Chondrocyte (in vitro differentiated cells): ENCODE measurements around the gene ALDOB. TPM values are rescaled to one million over a fixed set of nuclear protein-coding genes. Genes with fewer than 3 reads are reported as not detected.

Source experiments
- DNase-seq: peaks from one replicate; pipeline ENCODE4 v3.0.0; 2021; ENCODE audit warnings: mixed read lengths, low spot score
- H3K27ac Mint-ChIP-seq: one replicate; pipeline ENCODE4 v1.8.0; 2021; ENCODE audit warnings: mild to moderate bottlenecking, moderate library complexity, mixed read lengths; ENCODE audit not compliant: unreplicated experiment
- H3K27me3 Mint-ChIP-seq: 2 replicates; pipeline ENCODE4 v1.8.0; 2021; ENCODE audit warnings: low read depth, mixed read lengths
- H3K36me3 Mint-ChIP-seq: 2 replicates; pipeline ENCODE4 v1.8.0; 2021; ENCODE audit warnings: low read depth, mixed read lengths
- H3K4me1 Mint-ChIP-seq: 2 replicates; pipeline ENCODE4 v1.8.0; 2021; ENCODE audit warnings: low read depth, mild to moderate bottlenecking, mixed read lengths
- H3K4me3 Mint-ChIP-seq: one replicate; pipeline ENCODE4 v1.8.0; 2021; ENCODE audit warnings: mild to moderate bottlenecking, moderate library complexity, mixed read lengths; ENCODE audit not compliant: unreplicated experiment
- H3K9me3 Mint-ChIP-seq: 2 replicates; pipeline ENCODE4 v1.8.0; 2021; ENCODE audit warnings: low read depth, mixed read lengths
- total RNA-seq: library from RNA; stranded (reverse); gene quantifications from 3 replicates; pipeline ENCODE4 v1.2.1, GENCODE V29; 2021
- TF ChIP-seq, protein P1 (sequence below): fragments of 200-600 bp; sonication (generic); IDR thresholded peaks from 2 replicates; pipeline ENCODE4 v1.5.0; 2021; ENCODE audit warnings: antibody characterized with exemption, mild to moderate bottlenecking, moderate library complexity

ALDOB gene
- total RNA-seq, 1 donor from 2014 or later: 0.25 TPM

DNA sequence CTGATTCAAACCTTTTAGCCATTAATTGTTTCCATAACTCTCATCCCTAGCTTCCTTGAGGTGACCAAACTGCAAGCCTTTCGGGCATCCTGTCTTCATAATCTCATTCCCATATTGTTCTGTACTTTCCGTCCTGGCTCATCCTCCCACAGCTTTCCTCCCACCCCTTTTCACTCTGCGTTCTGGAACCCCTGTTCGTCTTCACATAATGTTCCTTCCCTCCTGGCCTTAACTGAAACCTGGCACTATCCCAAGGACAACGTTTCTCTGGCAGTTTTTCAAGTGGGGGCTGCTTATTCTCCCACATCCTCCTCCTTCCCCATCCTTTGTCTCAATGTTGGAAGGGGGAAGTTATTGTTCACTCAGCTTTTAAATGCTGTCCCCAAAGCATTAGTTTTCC, 35.5 kb downstream of the ALDOB start:
- H3K9me3 Mint-ChIP-seq: peaks cover 37% of the 10 kb centered on the region
- no peaks in the 10 kb centered on the region for H3K27me3 Mint-ChIP-seq
- H3K4me1 Mint-ChIP-seq: peaks cover 54% of the 10 kb centered on the region
- DNase-seq: no peak
- TF ChIP-seq, protein P1, sequence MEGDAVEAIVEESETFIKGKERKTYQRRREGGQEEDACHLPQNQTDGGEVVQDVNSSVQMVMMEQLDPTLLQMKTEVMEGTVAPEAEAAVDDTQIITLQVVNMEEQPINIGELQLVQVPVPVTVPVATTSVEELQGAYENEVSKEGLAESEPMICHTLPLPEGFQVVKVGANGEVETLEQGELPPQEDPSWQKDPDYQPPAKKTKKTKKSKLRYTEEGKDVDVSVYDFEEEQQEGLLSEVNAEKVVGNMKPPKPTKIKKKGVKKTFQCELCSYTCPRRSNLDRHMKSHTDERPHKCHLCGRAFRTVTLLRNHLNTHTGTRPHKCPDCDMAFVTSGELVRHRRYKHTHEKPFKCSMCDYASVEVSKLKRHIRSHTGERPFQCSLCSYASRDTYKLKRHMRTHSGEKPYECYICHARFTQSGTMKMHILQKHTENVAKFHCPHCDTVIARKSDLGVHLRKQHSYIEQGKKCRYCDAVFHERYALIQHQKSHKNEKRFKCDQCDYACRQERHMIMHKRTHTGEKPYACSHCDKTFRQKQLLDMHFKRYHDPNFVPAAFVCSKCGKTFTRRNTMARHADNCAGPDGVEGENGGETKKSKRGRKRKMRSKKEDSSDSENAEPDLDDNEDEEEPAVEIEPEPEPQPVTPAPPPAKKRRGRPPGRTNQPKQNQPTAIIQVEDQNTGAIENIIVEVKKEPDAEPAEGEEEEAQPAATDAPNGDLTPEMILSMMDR: no peak
- H3K27ac Mint-ChIP-seq: peak overlapping the region; percentile 8
- H3K36me3 Mint-ChIP-seq: peaks cover 52% of the 10 kb centered on the region
- peak overlapping the region; percentile 100 for H3K4me3 Mint-ChIP-seq

DNA sequence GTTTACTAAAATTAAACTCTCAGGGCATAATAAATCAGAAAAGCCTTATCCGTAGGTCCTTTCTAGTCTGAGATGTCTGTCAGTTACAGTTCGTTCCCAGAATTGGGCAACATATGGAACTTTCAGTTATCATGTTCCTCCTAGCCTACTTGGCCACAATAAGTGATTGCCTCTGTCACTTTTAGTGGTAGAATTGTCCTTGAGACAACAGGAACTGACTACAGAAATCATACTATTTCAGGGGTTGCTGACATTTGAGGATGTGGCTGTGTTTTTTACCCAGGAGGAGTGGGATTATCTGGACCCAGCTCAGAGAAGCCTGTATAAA, 36.0 kb downstream of the ALDOB start:
- peak overlapping the region; percentile 100 for H3K4me3 Mint-ChIP-seq
- peaks cover 47% of the 10 kb centered on the region for H3K36me3 Mint-ChIP-seq
- TF ChIP-seq, protein P1: no peak
- H3K27me3 Mint-ChIP-seq: no peaks in the 10 kb centered on the region
- peaks cover 32% of the 10 kb centered on the region for H3K9me3 Mint-ChIP-seq
- no peak for DNase-seq
- peak overlapping the region; percentile 100 for H3K27ac Mint-ChIP-seq
- peaks cover 54% of the 10 kb centered on the region for H3K4me1 Mint-ChIP-seq

DNA sequence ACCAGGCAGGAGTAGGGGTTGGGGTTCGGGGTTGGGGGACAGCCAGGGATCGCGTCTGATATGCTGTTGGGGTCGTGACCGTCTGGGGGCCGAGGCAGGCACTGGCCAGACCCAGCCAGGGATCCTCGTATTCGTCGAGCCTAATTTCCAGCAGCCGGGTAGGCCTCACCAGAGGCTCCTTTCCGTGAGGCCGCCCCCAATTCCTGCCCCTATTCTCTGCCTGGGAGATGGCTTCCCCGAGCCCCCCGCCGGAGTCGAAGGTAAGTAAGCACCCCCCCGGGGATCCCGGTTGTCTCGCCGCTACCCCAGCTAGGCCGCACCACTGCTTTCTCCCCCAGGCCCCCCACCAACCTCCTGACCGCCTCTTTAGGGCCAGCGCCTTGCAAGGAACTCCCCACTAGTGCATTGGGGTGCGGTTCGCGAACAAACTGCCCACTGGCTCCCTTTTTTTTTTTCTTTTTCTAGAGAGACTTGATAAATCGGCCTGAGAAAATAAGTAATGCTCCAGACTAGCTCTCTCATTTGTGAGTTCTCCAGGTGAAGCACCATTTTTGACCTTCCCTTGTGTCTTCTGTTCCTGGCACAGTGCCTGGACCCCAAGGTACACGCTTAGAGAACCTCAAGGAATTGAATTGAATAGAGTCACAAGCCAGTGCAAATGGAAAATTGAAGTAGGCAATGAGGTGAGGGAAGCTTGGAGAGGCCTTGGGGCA, 36.5 kb downstream of the ALDOB start:
- Mint-ChIP-seq H3K27me3 (no peaks in the 10 kb centered on the region), H3K4me3 (peak overlapping the region; percentile 100), H3K4me1 (peaks cover 54% of the 10 kb centered on the region), H3K36me3 (peaks cover 42% of the 10 kb centered on the region), H3K27ac (peak overlapping the region; percentile 100), H3K9me3 (peaks cover 28% of the 10 kb centered on the region)
- TF ChIP-seq, protein P1: no peak
- peak; percentile 88 for DNase-seq

DNA sequence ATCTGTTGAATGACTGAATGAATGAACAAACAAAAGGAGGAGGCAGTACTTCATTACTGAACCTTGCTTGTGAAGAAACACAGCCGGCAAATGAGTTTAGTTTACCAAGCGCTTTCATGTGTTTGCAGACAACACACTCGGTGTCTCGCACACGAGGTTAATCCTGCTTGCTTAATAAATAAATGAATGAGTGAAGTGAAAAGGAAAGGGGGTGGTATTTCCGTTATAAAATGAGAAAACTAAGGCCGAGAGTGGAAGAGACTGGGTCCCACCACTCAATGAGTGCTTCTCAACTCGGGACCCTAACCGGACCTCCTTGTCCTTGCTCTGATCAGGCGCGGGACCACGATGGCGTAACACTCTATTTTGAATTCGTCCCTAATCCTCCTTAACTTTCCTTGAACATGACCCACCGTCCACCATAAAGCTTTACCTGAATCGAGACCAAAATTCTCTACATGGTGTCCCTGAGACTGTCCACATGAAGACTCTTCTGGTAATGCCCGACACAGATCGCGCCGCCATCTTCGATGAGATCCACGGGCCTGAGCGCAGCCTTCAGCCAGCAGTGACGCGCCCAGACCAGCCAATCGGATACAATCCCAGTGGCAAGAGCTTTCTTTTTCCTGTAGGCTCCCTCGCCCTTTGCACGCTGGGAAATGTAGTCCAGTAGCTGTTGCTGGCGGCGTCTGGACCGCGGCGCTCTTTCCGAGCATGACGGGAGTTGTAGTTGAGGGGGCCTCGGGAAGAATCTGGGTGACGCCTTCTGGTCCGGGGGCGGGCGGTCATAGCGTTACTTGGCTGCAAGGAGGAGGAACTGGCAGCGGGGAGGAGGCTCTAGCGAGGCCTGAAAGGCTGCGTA, 37.3 kb downstream of the ALDOB start, which contains the start of the genes MRPL50 and ZNF189:
MRPL50 (minus strand) TSS at position 551 of the 862 bp plus-strand sequence; CDS start at position 525, 26 bp downstream.
ZNF189 (plus strand) TSS at position 784 of the 862 bp plus-strand sequence. CDS start 306 bp downstream, outside the sequence.
- Mint-ChIP-seq H3K36me3 (peaks cover 34% of the 10 kb centered on the region), H3K4me3 (peak within 1 kb of the TSS; percentile 100), H3K4me1 (peaks cover 52% of the 10 kb centered on the region), H3K9me3 (peaks cover 21% of the 10 kb centered on the region), H3K27ac (peak within 1 kb of the TSS; percentile 100), H3K27me3 (no peaks in the 10 kb centered on the region)
- TF ChIP-seq, protein P1: no peak
- peak; percentile 98 for DNase-seq

DNA sequence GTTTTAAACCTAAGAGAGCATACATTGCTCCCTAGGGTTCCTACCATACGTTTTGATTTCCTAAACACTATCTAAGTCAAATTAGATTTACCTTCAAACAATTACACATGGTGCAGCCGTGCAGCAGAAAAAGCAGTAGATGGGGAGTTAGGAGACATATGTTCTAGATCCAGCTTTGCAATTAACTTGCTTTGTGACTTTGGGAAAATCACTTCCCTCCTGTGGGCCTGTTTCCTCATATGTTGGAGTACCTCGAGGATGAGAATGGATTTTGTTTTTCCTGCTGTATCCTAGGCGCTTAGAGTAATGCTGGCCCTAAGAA, 37.9 kb downstream of the ALDOB start:
- Mint-ChIP-seq H3K9me3 (peaks cover 20% of the 10 kb centered on the region), H3K4me3 (peak overlapping the region; percentile 100), H3K27me3 (no peaks in the 10 kb centered on the region), H3K36me3 (peaks cover 33% of the 10 kb centered on the region), H3K4me1 (peaks cover 46% of the 10 kb centered on the region), H3K27ac (peak overlapping the region; percentile 100)
- TF ChIP-seq, protein P1: no peak
- no peak for DNase-seq
